Stimulated activated CD8-positive, alpha-beta memory T cell treated with anti-CD3 and anti-CD28 coated beads, Interleukin-15, amount 100 ng/mL, for 4 hours (primary cell): ENCODE data around the gene OR10G7.
A peak's percentile ranks its signal among the peaks of the same experiment; 100 is the strongest.

Source experiments
- DNase-seq, 2 donors: peaks; one replicate each; pipeline ENCODE4 v3.0.0-alpha.2; 2020; ENCODE audit warnings: low read depth in 2 of 2

Gene OR10G7, protein sequence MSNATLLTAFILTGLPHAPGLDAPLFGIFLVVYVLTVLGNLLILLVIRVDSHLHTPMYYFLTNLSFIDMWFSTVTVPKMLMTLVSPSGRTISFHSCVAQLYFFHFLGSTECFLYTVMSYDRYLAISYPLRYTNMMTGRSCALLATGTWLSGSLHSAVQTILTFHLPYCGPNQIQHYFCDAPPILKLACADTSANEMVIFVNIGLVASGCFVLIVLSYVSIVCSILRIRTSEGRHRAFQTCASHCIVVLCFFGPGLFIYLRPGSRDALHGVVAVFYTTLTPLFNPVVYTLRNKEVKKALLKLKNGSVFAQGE

DNA sequence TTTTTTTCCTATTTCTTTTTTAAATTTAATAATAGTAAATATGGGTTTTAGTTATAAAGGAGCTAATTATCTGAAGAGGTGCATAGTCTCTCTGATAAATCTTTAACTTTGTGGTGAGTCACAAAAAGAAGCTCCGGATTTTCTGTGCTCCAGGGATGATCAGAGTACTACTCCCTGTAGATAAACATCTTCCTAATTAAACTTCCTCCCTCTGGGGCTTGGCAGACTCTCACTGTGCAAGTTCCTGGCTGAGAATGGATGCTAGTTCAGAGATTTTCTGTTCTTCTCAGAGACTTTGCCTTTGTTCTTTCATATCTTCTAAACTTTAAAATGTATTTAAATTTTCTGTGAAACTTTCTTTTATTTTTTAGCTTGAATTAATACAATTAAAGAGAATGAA is at the start of gene OR10G7:
Gene OR10G7 (minus strand): TSS at position 72 of the 400 bp plus-strand sequence. CDS start 2,324 bp downstream, outside the sequence.
- DNase-seq: no peak

DNA sequence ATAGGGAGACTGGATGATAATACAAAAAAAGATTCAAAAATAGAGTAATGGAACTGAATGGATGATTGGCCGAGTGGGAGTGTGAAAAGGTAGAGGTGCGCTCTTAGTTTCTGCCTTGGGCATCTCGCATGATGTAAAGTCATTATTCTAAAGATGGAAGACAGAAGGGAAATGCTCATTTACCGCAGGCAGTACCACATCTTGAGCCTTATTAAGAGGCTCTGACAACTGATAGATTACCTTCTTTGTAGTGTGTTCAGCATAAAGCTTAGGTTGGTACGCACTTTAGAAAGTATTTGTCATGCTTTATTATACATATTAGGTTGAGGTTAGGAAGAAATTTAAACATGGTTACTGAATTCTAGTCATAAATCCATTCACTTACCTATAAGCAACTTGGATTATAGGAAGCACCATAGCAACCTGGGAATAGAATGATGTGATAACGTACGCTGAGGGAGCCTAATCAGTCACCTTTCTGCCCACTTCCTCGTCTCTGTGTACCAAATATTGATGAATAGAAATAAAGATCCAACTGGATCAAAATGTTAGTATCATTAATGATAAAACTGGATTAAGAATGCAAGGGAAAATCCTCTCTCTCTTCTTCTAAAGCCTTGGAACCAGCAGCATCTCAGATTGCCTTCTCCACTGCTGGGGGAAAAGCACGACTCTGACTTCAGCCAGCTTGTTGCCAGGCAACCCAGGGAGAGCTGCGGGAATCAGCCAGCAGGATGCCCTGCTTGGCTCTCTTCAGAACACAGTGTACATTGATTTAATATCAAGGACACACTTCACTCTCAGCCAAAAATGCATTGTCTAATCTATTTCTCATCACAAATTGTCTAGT is 45.1 kb upstream of the OR10G7 start:
- no peak for DNase-seq

DNA sequence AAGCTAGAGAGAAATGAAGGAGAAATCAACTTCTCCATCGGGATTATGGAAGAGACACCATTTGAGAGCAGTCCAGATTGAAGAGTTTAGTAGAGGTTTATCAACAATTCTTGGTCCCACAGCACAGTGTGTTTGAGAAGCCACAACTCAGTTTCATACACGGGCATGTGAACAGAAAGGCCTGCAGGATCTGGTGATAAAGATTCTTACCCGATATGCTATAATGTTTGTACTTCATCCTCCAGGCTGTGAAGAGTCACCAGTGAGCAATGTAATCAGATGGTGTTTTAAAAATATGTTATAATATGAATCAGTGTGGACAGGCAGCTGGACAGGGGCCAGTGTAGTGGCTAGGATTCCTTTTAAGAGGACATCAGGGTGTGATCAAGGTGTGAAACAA is 44.5 kb upstream of the OR10G7 start:
- no peak for DNase-seq

DNA sequence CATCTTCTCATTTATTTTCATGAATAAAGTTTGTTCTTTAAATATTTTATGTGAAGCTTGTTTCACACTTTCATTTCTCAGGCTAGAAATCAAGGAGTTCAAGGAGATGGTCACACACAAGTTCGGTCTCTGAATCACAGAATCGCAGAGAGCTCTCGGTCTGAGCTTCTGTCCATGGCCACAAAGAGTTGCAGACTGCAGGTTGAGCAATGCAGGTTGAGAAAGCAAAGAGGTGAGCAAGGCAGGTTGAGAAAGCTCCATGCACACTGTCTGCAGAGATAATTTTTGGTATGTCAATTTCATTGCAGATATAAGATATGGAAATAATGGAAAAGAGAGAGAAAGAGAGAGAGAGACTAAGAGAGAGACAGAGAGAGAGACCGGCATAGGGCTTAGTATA is 41.2 kb upstream of the OR10G7 start:
- DNase-seq: no peak

DNA sequence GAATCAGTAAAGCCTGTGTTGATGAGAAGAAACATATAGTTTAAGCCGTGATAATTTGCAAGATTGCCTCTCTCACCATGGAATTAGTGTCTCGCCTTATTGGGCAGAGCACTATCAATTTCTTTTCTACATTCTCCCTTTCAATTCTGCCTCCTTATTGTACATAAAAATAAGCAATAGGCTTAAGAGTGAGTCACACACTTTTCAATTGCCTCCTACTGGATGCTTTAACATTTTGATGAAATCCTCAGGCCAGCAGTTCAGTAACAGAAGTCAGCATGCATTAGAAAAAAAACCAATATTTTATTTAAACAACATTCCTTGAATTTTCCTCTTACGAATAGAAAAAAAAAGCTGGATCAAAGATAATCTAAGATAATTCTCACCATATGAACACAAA is 40.4 kb upstream of the OR10G7 start:
- no peak for DNase-seq

DNA sequence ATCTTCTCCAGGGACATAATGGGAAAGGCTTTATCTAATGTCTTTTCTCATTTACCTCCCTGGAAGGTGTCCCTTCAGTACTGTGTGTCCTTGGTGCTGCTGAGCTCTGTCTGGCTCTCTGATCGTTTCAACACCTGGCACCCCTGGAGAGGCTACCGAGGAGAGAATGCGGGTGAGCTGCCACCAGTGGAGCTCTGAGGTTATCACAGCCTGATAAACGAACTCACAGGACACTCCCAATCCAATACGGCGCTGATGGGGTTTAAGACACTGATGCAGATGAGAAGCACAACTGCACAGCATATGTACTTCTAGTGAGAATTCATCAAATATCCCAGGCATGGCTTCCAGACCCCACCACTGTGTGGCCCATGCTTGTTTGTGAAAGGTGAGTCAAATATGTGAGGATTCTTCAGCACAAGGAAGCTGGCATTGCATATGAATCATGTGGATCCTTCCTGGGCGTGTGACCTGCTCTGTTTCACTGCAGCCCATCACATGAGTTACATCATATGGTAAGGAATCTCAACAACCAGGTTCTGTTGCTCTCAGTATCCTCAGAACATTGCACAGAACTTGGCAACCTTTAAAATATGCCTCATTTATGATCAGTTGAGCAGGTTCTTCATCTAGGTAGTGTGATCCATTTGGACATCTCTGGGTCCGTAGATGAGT is 39.3 kb upstream of the OR10G7 start:
- DNase-seq: no peak

DNA sequence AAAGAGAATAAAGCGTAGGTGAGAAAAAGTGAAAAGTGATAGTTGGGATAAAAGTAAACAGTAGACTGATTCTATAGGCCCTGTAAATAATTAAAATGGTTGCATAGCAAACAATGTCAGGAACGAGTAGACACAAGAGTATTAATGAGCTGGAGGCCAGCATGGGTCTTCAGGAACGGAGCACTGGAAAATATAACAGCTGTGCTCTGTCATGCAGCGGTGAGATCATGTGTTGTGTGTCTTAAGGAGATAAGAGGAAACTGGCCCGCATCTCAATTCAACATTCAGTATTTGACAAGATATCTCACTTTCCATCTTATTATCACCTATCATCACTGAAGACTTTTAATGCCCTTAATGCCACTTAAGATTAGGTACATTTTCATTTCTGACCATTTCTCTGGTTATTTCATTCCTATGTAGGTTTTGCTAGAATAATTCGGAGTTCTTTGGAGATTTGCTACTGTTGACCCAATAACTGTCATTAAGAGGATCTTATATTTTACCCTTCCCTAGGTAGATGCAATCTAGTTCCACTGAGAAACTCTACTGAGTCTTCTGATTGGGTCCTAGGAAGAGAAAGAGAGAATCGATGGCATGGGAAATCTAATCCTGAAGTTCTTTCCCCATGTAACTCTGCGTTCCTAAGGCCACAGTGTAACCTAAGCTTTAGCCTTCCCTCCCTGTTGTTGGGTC is 38.7 kb upstream of the OR10G7 start:
- no peak for DNase-seq

DNA sequence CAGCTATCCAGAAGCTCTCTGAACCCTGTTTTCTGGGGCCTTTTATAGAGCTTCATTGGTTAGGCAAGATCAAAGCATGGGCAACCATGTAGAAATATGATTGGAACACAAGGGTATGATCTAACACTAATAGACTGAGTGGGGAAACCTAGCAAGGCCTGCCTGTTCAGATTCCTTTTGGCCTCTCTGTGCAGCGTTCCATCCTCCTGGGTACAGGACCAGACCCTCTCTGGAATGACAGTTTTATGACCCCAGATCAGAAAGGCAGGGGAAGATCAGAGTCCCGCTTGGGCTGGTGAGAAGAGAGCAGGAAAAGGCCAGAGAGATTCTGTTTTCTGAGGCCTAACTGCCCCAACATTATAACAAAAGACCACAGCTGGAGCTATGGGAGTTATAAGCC is 37.5 kb upstream of the OR10G7 start:
- DNase-seq: no peak

DNA sequence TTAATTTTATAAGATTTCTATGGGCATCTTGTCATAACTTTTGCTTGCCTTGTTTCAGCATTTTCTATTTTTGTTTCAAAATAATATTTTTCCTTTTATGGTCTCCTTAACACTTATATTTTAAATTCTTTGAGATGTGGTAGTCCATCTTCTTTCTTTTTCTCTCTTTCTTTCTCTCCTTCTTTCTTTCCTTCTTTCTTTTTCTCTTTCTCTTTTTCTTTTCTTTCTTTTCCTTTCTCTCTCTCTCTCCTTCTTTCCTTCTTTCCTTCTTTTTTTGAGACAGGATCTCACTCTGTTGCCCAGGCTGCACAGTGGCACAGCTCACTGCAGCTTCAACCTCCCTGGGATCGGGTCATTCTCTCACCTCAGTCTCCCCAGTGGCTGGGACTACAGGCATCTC is 36.1 kb upstream of the OR10G7 start:
- DNase-seq: no peak

DNA sequence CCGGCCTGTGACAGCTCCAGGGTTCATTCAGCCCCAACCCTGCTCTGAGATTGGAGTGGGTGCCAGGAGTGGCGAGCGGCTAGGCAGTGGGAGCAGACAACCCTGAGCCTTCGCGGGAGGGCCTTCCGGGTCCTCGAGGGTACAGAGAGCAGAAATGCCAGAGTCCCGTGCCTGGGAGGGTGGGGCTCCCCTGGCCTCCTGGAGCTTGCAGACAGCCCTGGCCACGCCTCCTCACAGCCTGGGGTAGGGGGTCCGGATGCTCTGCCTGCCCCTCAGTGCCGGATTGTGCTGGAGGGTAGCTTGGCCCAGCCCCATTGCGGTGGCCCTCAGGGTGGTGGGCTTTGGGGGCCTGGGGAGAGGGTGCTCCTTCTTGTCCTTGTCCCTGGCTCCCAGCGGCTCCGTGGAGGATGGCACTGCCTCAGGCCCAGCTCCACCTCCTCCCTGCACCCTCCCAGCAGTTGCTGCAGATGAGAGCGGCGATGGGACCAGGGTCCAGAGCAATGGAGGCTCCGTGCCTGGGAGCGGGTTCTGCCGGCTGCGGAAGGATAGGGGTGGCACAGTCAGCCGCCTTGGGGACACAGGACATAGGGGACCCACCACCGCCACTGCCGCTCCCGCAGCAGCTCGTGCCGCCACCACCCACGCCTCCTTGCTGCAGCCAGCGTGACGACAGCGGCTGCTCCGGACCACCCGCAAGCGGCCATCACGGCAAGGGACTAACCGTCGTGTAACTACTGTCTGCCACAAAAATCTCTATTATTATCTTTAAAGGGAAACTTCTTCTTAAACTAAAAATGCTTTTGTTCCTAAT is 34.9 kb upstream of the OR10G7 start:
- DNase-seq: no peak

DNA sequence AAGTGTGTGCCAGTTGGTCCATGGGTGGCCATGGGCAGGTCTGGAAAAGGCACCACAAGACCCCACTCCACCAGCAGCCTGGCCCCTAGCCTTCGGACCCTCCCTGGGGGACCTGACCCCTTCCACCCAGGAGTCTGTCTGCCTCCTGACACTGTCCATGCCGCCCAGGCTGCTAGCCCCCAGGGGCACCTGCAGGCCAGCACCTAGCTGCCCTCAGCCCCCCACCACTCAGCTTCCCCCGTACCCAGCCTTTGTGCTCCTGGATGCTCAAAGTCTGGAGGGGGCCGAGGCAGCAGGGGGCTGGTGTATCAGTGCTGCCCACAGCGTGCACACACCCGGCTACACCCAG is 34.3 kb upstream of the OR10G7 start:
- DNase-seq: no peak

DNA sequence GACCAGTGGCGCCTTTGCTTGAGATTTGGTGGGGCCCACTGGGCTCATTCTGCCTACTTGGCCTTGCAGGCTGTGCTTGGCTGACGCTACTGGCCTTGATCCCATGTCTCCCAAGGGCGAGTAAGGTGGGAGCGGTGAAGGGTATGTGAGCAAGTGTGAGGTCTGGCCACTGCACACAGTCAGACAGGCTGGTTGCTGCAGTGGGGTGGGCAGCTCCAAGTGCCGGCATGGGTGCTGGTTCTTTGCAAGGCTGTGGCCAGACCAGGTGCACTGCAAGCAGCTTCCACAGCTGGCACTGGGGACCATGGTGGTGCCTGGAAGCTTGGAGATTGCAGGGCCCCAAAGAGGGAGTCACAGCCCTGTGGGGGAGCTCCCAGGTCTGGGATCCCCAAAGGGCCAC is 33.4 kb upstream of the OR10G7 start:
- no peak for DNase-seq

DNA sequence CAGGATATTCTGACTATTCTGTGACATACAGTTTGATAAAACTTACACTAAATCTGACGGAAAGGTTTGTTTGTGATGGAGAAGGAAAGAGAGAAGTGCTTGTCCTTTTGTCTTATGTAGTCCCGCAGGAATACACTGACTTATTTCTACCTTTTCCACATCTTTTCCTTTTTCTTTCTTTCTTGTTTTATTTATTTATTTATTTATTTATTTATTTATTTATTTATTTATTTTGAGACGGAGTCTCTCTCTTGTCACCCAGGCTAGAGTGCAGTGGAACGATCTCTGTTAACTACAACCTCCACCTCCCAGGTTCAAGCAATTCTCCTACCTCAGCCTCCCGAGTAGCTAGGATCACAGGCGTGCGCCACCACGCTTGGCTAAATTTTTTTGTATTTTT is 31.0 kb upstream of the OR10G7 start:
- no peak for DNase-seq

DNA sequence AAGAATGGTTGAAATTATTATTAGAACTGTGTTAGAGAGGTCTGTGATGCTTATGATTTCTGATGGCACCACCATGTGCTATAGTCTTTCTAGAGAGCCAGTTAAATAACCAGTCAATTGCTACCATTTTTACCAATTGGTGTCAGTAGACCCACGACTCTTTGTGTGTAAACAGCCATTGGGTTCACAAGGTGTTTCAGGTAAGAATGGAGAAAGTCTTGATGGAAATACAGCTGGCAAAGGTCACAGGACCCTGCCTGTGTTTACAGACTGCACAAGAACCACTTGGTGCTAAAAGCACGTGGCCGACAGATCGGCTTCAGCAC is 30.5 kb upstream of the OR10G7 start:
- no peak for DNase-seq

DNA sequence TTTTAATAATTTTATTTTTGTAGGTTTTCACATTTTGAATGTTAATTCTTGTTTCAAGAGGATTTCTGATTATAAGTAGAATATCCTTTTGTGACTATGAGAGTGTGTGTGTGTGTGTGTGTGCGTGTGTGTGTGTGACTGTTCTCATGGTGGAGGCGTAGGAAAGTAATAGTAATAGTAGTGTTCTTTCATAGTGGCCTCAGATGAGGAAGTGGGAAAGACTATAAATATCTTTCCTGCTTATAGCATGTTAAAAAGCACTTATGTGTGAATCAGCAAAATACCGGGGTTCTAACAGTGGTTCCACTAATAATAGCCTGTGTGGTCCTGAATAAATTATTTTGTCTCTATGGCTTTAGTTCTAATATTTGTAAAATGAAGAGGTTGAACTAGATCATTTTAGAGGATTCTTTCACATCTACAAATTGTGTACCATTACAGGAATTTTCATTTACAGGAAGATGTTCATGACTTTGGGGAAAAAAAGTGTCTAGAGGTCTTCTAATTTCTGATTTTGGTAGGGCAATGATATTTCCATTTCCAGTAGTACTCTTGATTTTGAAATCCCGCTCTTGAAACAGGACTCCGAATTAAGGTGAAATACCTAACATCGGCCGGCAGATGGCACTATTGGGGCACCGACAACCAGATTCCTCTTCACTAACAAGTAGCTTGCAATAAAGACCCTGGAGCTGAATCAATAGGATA is 29.9 kb upstream of the OR10G7 start:
- DNase-seq: peak in 1 of 2 donors; percentile 23

DNA sequence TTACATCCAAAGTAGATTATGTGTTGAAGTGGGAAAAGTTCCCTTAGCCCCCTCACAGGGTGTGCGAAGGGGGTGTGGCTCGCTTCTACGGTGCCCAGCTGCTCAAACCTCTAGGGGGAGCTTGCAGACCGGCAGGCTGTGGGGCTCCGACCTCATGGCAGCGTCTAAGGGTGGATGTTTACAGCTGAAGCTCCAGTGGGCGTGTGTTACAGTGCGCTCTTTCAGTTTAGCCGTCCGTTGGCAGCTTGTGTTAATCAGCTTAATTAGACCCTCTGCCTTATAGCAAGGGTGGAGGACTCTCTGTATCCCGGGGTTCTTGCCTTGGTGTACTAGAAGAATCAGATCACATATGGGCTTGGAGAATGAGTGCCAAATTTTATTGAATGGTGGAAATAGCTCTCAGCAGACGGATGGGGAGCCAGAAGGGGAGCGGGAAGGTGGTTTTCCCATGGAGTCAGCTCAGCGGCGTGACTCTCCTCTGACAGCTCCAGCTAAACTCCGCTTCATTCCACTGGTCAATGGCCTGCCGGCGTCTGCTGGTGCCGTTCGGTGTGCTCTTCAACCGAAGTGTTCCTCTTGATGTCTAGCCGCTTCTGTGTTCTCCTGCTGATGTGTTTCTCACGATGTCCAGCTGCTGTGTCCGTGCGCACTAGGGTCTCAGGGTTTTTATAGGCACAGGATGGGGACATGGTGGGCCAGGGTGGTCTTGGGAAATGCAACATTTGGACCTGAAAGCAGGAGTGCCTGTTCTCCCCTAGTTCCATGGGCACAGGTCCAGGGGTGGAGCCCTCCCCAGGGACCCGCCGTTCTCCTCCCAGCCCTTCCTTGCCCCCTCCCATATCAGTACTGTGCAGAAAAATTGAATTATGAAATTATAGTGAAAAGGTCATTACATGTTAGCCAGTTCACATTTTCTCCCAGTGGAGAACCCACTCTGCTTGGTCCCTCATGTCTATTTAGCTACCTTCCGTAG is 28.6 kb upstream of the OR10G7 start:
- DNase-seq: no peak

DNA sequence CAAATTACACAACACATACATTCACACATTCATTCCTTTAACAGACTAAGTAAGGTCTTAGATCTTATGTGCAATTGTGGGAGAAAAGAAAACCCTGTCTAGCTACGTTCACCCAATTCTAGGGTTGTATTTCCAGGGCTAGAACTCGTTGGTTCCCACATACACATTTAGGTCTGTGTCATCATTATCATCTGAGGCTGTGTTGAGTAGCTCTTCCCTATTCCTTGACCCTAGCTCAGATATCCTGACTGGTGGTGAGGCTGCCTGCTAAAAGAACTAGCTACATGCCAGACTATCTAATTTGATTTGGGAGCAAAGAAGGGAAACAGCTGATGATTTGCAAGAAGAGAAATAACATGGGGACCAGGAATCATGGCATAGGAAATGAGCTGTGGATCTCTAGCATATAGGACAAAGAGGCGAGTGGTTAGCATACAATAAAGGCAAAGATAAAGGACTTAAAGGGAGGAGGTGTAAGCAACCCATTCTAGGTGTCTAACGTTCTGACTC is 27.5 kb upstream of the OR10G7 start:
- DNase-seq: no peak

DNA sequence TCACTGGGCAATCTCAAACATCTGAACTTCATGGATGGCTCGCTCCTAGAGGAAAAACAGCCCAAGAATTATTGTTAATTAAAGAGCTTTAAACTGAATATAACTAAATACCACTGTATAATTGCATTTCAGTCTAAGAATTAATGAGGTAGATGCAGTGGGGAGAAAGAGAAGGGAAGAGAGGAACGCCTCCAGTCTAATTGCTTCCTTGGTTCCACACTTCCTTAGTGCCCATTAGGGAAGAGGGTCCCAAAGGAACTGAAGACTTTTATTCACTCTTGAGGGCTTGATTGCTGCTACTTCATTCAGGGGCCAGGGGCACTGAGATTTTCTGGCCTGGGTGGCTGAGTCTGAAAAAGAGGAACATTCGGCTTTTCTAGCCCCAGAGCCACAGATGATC is 11.8 kb upstream of the OR10G7 start:
- DNase-seq: no peak

DNA sequence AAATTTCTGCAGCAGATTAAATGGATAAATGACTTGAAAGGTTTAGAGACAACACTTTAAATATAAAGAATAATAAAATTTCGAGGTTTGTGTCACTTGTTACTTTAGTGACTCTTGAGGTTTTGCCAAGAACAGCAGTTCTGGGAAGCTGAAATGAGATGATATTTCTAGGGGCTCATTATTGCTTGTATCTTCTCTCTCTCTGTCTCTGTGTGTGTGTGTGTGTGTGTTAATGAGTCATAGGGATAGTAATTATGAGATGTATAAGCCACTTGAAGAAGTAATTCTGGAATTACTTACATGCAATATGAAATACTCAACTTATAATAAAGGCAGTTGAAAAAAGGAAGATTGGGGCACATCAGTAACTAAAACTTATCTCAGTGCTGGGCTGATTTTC is 9.6 kb upstream of the OR10G7 start:
- DNase-seq: no peak
